ENCODE data around the gene CXXC5.

Gene CXXC5

DNA sequence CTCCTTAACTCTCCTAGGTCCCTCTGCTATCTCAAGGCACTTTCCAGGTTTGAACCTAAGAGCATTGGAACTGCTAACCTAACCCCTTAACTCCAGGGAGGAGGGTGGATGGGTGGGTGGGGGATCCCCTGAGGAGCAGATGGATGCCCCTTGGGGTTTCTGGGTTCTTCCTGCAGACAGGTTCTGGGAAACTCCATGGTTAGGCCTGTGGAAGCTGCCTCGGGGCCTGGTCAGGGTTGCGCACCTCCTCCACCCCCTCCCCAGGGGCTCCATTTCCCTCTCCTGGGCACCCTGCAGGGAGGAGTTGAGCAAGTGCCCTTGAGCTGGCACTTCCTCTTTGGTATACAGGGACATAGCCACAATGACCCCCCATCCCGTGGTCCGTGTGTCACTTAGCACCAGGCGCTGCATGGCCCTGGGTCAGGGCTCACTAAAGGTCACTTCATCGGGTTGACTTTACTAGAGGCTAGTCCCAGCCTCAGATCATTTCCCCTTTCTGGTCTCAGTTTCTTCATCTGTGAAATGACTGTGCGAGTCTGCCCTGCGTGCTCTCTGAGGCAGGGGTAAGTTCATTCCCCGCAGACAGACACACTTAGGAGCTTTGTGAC lies 16.0 kb downstream of the CXXC5 start:
- DNase-seq (ENCODE audit: low read depth in 1 of 2, low spot score in 1 of 2) = no peak

DNA sequence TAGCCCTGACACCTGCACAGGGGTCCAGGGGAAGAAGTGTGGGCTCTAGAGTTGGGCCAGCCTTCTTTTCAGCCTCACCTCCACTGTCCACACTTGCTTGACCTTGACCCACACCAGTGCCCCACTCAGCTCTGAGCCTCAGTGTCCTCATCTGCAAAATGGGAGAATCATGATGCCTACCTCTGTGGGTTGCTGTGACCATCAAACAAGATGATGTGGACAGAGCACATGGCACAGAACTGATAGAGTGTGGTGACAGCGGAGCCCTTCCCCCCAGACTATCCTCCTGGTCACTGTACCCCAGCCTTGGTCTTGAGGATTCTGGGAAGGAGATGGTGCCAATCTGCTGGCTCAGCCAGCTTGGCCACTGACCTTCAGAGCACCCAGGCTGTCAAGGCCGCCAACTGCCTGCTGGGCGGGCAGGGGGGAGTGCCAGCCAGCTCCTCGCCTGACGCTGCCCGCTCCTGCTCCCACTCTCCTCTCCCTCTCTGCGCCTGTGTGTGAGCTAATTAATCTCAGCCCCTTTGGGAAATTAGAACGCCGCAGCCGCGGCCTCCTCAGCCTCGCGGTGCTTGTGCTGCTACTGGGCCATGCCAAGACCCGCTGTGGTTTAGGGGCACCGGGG lies 16.7 kb downstream of the CXXC5 start:
- no peak for DNase-seq (ENCODE audit: low read depth in 1 of 2, low spot score in 1 of 2)

GRCh38 chr5:139665626-139666025 lies 17.5 kb downstream of the CXXC5 start:
- no peak for DNase-seq (ENCODE audit: low read depth in 1 of 2, low spot score in 1 of 2)

- no peak for DNase-seq (ENCODE audit: low read depth in 1 of 2, low spot score in 1 of 2)
Measured at GRCh38 chr5:139666551-139666950, 18.4 kb downstream of the CXXC5 start.

DNA sequence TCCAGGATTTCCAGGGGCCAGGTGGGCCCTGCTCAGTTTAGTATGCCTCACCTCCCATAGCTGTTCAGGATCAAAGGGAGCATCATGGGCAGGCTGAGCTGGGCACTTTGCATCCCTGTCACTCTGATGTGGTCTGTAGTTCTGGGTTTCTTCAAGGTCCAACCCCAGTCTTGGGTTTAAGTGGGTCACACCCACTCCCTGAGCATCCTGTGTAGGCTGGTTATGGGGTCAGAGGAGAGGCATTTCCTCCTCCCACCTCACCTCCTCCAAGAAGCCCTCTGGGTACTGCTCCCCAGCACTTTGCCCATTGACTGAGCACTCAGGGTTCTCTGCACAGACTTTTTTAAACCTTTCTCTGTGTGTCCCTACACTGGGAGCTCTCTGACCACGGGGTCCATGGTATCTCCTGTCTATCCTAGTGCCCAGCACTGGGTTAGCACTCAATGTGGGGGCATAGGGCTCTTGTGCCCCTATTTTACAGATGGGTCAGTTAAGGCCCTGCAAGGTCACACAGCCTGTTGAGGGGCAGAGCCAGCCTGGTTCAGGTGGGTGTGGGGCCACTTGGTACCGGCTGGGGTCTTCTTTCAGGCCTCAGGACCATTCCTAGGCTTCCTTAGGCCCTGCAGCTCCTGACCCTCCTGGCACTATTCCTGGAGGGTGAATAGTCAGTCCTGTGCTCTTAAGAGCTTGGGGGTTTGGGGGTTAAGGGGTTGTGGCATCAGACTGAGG lies 19.0 kb downstream of the CXXC5 start:
- DNase-seq (ENCODE audit: low read depth in 1 of 2, low spot score in 1 of 2) = no peak

DNA sequence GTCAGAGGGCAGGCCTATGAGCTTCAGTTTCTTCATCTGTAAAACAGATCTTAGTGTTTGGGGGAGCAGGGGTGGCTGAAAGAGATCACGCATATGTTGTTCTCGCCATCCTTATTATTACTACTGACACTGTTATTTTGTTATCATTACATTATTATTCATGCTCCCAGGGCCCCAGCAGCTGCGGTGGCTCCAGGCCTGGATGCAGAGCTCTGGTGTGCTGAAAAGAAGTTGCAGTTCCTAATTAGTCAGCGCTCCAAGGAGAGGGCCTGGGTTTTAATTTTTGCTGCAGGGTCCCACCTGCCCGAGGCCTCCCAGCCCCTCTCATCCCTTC lies 19.5 kb downstream of the CXXC5 start:
- no peak for DNase-seq (ENCODE audit: low read depth in 1 of 2, low spot score in 1 of 2)

DNA sequence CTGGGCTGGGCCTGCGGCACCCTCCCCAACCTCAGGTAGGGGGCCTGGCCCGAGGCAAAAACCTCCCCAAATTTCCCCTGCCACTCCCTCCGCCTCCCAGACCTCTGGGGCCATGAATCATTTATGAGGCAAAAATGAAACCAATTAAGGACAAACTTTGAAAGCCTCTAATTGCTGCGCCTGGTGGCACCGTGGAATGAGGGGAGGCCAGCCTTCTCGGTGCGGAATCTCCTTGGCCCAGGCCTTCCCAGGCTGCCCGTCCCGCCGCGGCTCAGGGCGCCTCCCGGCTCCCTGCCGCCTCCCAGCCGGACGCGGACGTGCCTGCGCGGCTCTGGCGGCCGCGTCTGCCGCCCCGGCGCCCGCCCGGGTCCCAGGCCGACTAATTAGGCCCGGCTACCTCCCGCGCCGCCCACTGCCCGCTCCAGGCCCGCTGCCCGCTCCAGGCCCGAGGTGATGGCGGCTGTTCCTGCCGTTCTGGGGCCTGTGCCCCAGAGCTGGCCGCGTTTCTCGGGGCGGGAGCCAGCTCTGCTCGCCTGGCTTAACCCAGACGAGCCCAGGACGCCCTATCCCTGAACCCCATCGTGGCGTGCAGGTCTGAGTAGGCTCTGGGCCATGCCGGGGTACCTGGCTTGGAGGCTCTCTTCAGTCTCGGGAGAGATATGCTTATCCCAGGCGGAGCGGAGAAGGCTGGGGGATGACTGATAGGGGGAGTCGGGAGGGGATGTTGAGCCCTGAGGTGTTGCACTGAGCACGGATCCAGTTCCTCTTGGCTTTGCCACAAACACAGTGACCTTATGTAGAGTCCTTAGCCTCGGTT lies 20.1 kb downstream of the CXXC5 start:
- peak in 1 of 2 donors; percentile 16 for DNase-seq (ENCODE audit: low read depth in 1 of 2, low spot score in 1 of 2)

DNA sequence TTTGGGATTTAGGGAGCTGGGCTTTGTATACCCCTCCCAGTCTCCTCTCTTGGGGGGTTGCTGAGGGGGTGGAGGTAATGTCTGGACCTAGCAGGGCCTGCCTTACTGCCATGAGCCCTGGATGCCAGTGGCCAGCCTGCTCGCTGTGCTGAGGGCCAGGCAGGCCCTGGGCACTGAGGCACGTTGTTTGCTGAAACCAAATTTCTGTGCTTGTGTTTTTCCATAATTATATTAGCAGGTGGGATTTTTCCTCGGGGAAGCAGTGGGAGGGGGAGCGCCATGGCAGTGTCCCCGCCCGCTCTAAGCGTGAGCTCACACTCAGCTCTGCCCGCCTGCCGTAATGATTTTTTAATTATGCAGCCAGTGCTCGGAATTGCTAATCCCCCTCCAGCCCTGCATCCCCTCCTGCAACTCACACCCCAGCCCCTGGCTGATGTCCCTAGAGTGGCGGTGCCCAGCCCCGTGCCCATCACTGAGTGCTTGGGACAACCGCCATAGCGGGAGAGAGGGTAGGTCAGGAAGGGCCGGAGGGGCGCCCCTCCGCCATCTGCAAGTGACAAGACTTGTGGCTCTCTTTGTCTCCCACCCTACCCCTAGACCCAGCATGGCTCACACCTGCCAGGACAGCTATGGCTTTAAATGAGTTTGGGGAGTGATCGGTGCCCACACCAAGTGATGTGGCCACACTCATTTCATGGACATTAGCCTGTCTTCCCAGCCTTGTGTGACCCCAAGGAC lies 20.9 kb downstream of the CXXC5 start:
- DNase-seq (ENCODE audit: low read depth in 1 of 2, low spot score in 1 of 2) = no peak

DNA sequence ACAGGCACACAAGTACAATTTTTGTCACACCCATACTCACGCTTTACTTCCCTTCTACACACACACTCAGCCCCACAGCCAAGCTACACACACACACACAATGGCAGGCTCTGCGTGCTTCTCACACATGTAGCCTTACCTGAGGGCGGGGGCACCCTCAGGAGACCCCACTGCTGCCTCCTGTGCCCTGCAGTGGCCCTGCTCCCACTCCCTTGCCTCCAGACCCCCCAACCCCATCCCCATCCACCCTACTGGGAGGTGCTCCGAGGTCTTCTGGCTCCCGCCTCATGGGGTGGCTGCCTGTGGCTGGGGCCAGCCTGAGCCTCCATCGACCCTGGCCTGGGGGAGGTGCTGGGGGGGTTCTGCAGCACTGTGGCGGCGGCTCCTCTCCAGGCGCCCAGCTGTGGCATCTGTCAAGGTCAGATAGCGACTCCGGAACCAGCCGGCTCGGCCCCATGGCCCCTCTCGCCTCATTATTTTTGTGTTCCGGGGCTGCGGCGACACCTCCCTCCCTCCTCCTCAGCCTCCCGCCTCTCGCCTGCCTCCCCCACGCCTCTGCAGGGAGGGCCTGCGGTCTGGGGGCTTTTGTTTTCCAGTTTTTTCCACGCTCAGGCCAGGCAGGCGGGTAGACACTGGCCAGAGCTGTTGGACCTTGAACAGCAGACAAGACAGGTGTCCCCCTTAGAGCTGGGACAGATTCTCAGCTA lies 21.7 kb downstream of the CXXC5 start:
- no peak for DNase-seq (ENCODE audit: low read depth in 1 of 2, low spot score in 1 of 2)

- no peak for DNase-seq (ENCODE audit: low read depth in 1 of 2, low spot score in 1 of 2)
Measured at GRCh38 chr5:139670369-139671095, 22.4 kb downstream of the CXXC5 start.

DNA sequence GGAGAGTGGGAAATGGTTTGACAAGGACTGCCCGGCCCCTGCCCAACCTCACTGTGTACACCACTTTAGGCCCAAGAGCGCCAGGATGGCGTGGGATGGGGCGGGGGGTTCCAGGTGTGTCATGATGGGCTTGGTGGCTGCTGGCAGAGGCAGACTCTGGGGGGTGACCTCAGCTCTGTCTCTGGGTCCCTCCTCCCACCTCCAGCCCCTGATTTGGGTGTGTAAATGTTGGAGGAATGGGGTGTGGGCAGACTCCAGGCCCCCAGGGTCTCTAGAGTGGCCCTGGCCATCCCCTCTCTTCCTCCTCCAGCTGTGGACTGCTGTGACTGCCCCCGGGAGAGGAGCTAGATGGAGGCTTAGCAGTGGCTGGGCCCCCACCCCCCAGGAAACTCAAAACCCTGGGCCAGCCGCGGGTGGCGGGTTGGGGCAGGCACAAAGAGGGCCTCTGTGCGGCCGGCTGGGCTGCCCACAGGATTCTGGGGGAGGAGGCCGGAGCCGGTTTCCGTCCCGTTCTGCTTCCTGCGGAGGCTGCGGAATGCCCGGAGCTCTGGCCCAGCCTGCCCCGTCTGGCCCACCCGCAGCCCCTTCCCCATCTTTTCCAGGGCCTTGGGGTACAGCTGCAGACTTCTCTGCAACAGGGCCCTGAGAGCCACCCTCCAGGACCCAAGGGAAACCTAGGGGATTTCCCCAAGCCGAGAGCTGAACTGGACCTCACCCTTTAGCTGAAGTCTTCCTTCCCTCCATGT lies 23.1 kb downstream of the CXXC5 start:
- DNase-seq (ENCODE audit: low read depth in 1 of 2, low spot score in 1 of 2) = no peak

DNA sequence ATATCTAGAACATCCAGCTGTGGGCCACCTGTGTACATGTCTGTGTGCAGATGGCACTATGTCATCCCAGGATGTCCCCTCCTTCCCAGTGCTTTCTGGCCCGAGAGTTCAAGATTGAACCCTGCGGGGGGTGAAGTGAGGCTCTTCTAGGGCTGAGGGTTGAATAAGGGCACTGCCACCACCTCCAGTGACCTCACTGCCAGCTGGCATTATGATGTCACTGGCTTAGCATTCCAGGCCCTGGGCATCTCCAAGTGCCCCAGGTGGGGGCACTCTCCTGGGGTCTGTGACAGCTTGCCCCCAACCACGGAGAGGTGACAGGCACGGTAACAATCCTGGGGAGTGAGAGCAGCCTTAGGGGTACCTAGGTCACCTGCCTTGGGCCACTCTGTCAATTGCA lies 27.1 kb downstream of the CXXC5 start:
- no peak for DNase-seq (ENCODE audit: low read depth in 1 of 2, low spot score in 1 of 2)

DNA sequence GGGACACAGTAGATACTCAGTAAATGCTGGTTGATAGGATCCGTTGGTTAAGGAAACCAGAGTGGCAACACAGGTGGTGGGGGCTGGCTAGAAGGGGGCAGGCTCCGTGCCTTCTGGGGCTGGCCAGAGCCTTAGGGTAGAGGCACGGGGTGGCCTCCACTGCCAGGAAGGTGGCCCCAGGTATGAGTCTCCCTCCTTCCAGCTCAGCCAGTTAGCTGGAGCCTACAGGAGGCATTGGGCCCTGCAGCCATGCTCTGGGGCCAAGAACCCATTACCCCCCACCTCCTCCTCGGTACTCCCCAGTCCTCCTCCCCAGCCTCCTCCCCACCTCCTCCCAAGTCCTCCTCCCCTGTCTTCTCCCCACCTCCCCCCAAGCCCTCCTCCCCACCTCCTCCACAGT lies 27.7 kb downstream of the CXXC5 start:
- DNase-seq (ENCODE audit: low read depth in 1 of 2, low spot score in 1 of 2) = no peak

- DNase-seq (ENCODE audit: low read depth in 1 of 2, low spot score in 1 of 2) = no peak
Measured at GRCh38 chr5:139676406-139676805, 28.3 kb downstream of the CXXC5 start.

- no peak for DNase-seq (ENCODE audit: low read depth in 1 of 2, low spot score in 1 of 2)
Measured at GRCh38 chr5:139676951-139677735, 29.0 kb downstream of the CXXC5 start.

GRCh38 chr5:139677736-139678613 lies 29.8 kb downstream of the CXXC5 start:
- no peak for DNase-seq (ENCODE audit: low read depth in 1 of 2, low spot score in 1 of 2)

Measured in stimulated activated CD4-positive, alpha-beta T cell treated with anti-CD3 and anti-CD28 coated beads, Interleukin-15, amount 100 ng/mL, for 1 hour (primary cell).